H1 (cell line): ENCODE data around the gene CD4. TPM values are rescaled to one million over a fixed set of nuclear protein-coding genes. Genes with fewer than 3 reads are reported as not detected.

Source experiments
- CEBPB ChIP-seq: IDR thresholded peaks from 2 replicates; pipeline ENCODE4 v1.6.1; 2012; ENCODE audit warnings: low read depth, low read length
- CHD1 ChIP-seq: IDR thresholded peaks from 2 replicates; pipeline ENCODE4 v1.6.1; 2012; ENCODE audit warnings: low read depth, low read length, improper control_type of control experiment
- CHD7 ChIP-seq: fragments of 300-600 bp; sonication (generic); IDR thresholded peaks from 2 replicates; pipeline ENCODE4 v1.7.1; 2012; ENCODE audit warnings: low read length, moderate library complexity, mild to moderate bottlenecking, inconsistent platforms; ENCODE audit not compliant: insufficient replicate concordance
- NANOG ChIP-seq: IDR thresholded peaks from 2 replicates; pipeline ENCODE4 v1.6.1; 2011; ENCODE audit warnings: low read length, low read depth, mild to moderate bottlenecking, inconsistent platforms; ENCODE audit not compliant: insufficient read depth, poor library complexity, severe bottlenecking
- YY1 ChIP-seq: IDR thresholded peaks from 2 replicates; pipeline ENCODE4 v1.6.1; 2011; ENCODE audit warnings: low read depth, mild to moderate bottlenecking, low read length
- polyA plus RNA-seq, 7 experiments: library from polyadenylated mRNA; depleted of rRNA in 3 of 7; stranded (reverse) in 5 of 7; unstranded in 2 of 7; fragments of >200 nt in 5 of 7; fragments of 200-250 nt in 2 of 7; gene quantifications; 1 replicate in 5 of 7; 2 replicates in 1 of 7; 4 replicates in 1 of 7; pipeline versions ENCODE4 v1.2.1 to v1.2.3, GENCODE V29; 2011 to 2013; ENCODE audit warnings: missing spikeins in 2 of 7, mixed read lengths in 2 of 7
- total RNA-seq: library from RNA; stranded (reverse); fragmentation: NEBNext Ultra II Directional; extraction: Animal tissue kit (Norgen Biotek cat#: 25700); gene quantifications from 2 replicates; pipeline ENCODE4 v1.2.1, GENCODE V29; 2021

Gene CD4
- total and polyA plus RNA-seq, 2 of the 8 experiments (the other 6 are each of a cell fraction or from before 2014, with no cell fraction given) = 3.4 to 5.1 TPM

GRCh38 chr12:6842075-6842474, 52.7 kb downstream of the CD4 start (continued):
- TF ChIP-seq CHD7 (no peak), CHD1 (no peak), NANOG (no peak), YY1 (no peak), CEBPB (no peak)
